ENCODE measurements around the gene FSD1L.
"Not testable (repeated sequence)": the region's sequence is repeated elsewhere in the genome, so short reads cannot be mapped to it uniquely, and the experiment has no call there.

The FSD1L gene

GRCh38 chr9:105579952-105580351, 132.1 kb downstream of the FSD1L start:
- DNase-seq = not testable (repeated sequence)

GRCh38 chr9:105581550-105581949, 133.7 kb downstream of the FSD1L start:
- not testable (repeated sequence) for DNase-seq

DNA sequence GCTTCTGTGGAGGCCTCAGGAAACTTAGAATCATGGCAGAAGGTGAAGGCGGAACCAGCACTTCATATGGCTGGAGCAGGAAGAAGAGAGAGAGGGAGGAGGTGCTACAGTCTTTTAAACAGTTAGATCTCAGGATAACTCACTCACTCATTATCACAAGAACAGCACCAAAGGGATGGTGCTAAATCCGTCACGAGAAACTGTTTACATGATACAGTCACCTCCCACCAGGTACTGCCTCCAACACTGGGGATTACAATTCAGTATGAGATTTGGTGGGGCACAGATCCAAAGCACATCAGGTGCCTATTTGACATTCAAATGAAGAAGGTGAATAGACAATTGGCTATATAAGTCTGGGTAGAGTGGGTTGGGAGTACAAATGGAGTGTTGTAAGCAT, 145.3 kb downstream of the FSD1L start:
- no peak for DNase-seq
